ENCODE data around the gene PRRX2.

- no peak for TF ChIP-seq ARNTL (CRISPR knock-in tag; IDR thresholded peaks at IDR 0.05)
- no peak for TF ChIP-seq FLYWCH1 (CRISPR knock-in tag; IDR thresholded peaks at IDR 0.05)
- no peak for TF ChIP-seq TAF1 (CRISPR knock-in tag; IDR thresholded peaks at IDR 0.05)
- TF ChIP-seq GABPA (IDR thresholded peaks at IDR 0.05; ENCODE audit: low read depth, low read length): no peak
- TF ChIP-seq GABPA (CRISPR knock-in tag; IDR thresholded peaks at IDR 0.05; ENCODE audit: low read depth): no peak
- no peak for TF ChIP-seq POLR2AphosphoS5 (IDR thresholded peaks at IDR 0.05; ENCODE audit: low read depth, low read length)
- no peak for TF ChIP-seq CTCF (CRISPR knock-in tag; IDR thresholded peaks at IDR 0.05)
Observed at GRCh38 chr9:129685220-129685932, 19.9 kb downstream of the PRRX2 start.

Data from HepG2 (cell line).